NOMO-1 treated with dmso at 0.1 percent for 144 hours (cell line): Measurements from ENCODE around the gene AFF4.
"Not testable (repeated sequence)": the region's sequence is repeated elsewhere in the genome, so short reads cannot be mapped to it uniquely, and the experiment has no call there.

Experiments used
- DNase-seq: peaks from one replicate; lab custom pipeline; 2025; ENCODE audit not compliant: unreplicated experiment; lab: John Stamatoyannopoulos, UW

Gene AFF4

GRCh38 chr5:132854992-132855391 is 108.4 kb downstream of the AFF4 start:
- not testable (repeated sequence) for DNase-seq

GRCh38 chr5:132854301-132854700 is 109.1 kb downstream of the AFF4 start:
- no peak for DNase-seq

- no peak for DNase-seq
Measured at GRCh38 chr5:132853790-132854189, 109.6 kb downstream of the AFF4 start.

GRCh38 chr5:132853323-132853722 is 110.1 kb downstream of the AFF4 start:
- DNase-seq: no peak

GRCh38 chr5:132850066-132850465 is 113.4 kb downstream of the AFF4 start:
- DNase-seq: no peak

- DNase-seq: no peak
Measured at GRCh38 chr5:132849347-132849746, 114.1 kb downstream of the AFF4 start.

GRCh38 chr5:132848270-132848669 is 115.2 kb downstream of the AFF4 start:
- DNase-seq: no peak

- DNase-seq: no peak
Measured at GRCh38 chr5:132841305-132841704, 122.1 kb downstream of the AFF4 start.

- no peak for DNase-seq
Measured at GRCh38 chr5:132840896-132841295, 122.5 kb downstream of the AFF4 start.

GRCh38 chr5:132840313-132840712 is 123.1 kb downstream of the AFF4 start:
- DNase-seq: no peak

- DNase-seq: no peak
Measured at GRCh38 chr5:132839426-132840301, 123.8 kb downstream of the AFF4 start.

GRCh38 chr5:132838516-132839282 is 124.7 kb downstream of the AFF4 start:
- DNase-seq: no peak

- DNase-seq: no peak
Measured at GRCh38 chr5:132837868-132838267, 125.6 kb downstream of the AFF4 start.

- no peak for DNase-seq
Measured at GRCh38 chr5:132836852-132837251, 126.6 kb downstream of the AFF4 start.

GRCh38 chr5:132834057-132834456 is 129.4 kb downstream of the AFF4 start:
- no peak for DNase-seq

GRCh38 chr5:132832612-132833011 is 130.8 kb downstream of the AFF4 start:
- no peak for DNase-seq

GRCh38 chr5:132831095-132831860 is 132.2 kb downstream of the AFF4 start:
- no peak for DNase-seq

- DNase-seq: no peak
Measured at GRCh38 chr5:132830436-132831094, 132.9 kb downstream of the AFF4 start, which contains the start of gene SHROOM1. TSS of gene SHROOM1 (minus strand) at chr5:132830647. CDS start at chr5:132826140, 4,507 bp downstream.

- peak; percentile 44 for DNase-seq
Measured at GRCh38 chr5:132829742-132830435, 133.5 kb downstream of the AFF4 start.

GRCh38 chr5:132828846-132829494 is 134.5 kb downstream of the AFF4 start:
- DNase-seq: no peak
